Testis (tissue), 3 donors: Measurements from ENCODE around the gene CIITA. TPM values are rescaled to one million over a fixed set of nuclear protein-coding genes. Genes with fewer than 3 reads are reported as not detected.

Experiments used
- DNase-seq: peaks from one replicate; pipeline ENCODE4 v3.0.0-alpha.2; 2019
- H3K27ac ChIP-seq, 2 donors: fragments of 200-600 bp; sonication (generic); one replicate each; pipeline ENCODE4 v1.5.1; 2019
- H3K27me3 ChIP-seq: fragments of 200-600 bp; sonication (generic); one replicate; pipeline ENCODE4 v1.5.1; 2019
- H3K36me3 ChIP-seq: fragments of 200-600 bp; sonication (generic); one replicate; pipeline ENCODE4 v1.5.1; 2017; ENCODE audit warnings: low read depth; ENCODE audit errors: missing control alignments
- H3K4me1 ChIP-seq: fragments of 200-600 bp; sonication (generic); one replicate; pipeline ENCODE4 v1.5.1; 2019
- H3K4me3 ChIP-seq, 2 donors: fragments of 200-600 bp; sonication (generic); one replicate each; pipeline ENCODE4 v1.5.1; 2017 to 2019
- H3K9me3 ChIP-seq: fragments of 200-600 bp; sonication (generic); one replicate; pipeline ENCODE4 v1.5.1; 2017
- CTCF ChIP-seq, 3 experiments: fragments of 450-650 bp in 2 of 3; fragments of 200-600 bp in 1 of 3; sonication (generic) in 1 of 3; IDR thresholded peaks; one replicate each; pipeline ENCODE4 v1.5.1; 2016 to 2019; ENCODE audit warnings: antibody characterized with exemption in 3 of 3, mild to moderate bottlenecking in 2 of 3, moderate library complexity in 1 of 3
- POLR2A ChIP-seq: fragments of 450-650 bp; IDR thresholded peaks from one replicate; pipeline ENCODE4 v1.6.1; 2017; ENCODE audit warnings: antibody characterized with exemption, mild to moderate bottlenecking, moderate library complexity
- WGBS, 2 donors: methylation state at CpG; one replicate each; pipeline ENCODE4 v1.1.5; 2018; 5-methylcytosine and 5-hydroxymethylcytosine counted together
- intact Hi-C: fragments of 100-400 bp; cut with DNase I; formaldehyde crosslinking; loops from one replicate; pipeline ENCODE4 v1.15.1; 2023; ENCODE audit warnings: low total_unique reads
- polyA plus RNA-seq: library from polyadenylated mRNA; stranded (reverse); fragments of 350-450 nt; fragmentation: Illumina TruSeq; extraction: RNeasy Lipid Tissue Mini Kit (QIAGEN cat#74804); gene quantifications from one replicate; pipeline ENCODE4 v1.2.3, GENCODE V29; 2014; ENCODE audit warnings: low read depth, low replicate concordance; ENCODE audit not compliant: insufficient read depth
- total RNA-seq, 2 donors: library from RNA; depleted of rRNA; stranded (reverse); fragments of >200 nt; gene quantifications; one replicate each; pipeline ENCODE4 v1.2.3, GENCODE V29; 2016

Gene CIITA
- total and polyA plus RNA-seq, 3 donors from 2014 or later: 6.3 to 16.0 (median 9.5) TPM

GRCh38 chr16:10896165-10896564 is 19.2 kb downstream of the CIITA start:
- intact Hi-C loops: no loop called here
- H3K36me3 ChIP-seq: no peaks in the 10 kb centered on the region
- H3K4me3 ChIP-seq: no peak overlapping the region
- no peak for TF ChIP-seq POLR2A
- TF ChIP-seq CTCF (IDR thresholded peaks at IDR 0.05): no peak
- WGBS, 2 donors: 74% methylated on average over 3 of the region's 3 CpGs
- H3K27ac ChIP-seq: no peak overlapping the region
- no peaks in the 10 kb centered on the region for H3K4me1 ChIP-seq
- DNase-seq: no peak
- H3K27me3 ChIP-seq: no peaks in the 10 kb centered on the region
- no peaks in the 10 kb centered on the region for H3K9me3 ChIP-seq

GRCh38 chr16:10896723-10897122 is 19.7 kb downstream of the CIITA start:
- intact Hi-C loops: no loop called here
- no peak overlapping the region for H3K27ac ChIP-seq

GRCh38 chr16:10897134-10897533 is 20.1 kb downstream of the CIITA start:
- intact Hi-C loops: no loop called here
- Histone ChIP-seq H3K36me3 (no peaks in the 10 kb centered on the region), H3K27ac (no peak overlapping the region), H3K4me3 (no peak overlapping the region), H3K27me3 (no peaks in the 10 kb centered on the region), H3K9me3 (no peaks in the 10 kb centered on the region), H3K4me1 (no peaks in the 10 kb centered on the region)
- 76 to 80% methylated on average over 5 of the region's 5 CpGs for WGBS, 2 donors
- no peak for DNase-seq
- TF ChIP-seq CTCF (IDR thresholded peaks at IDR 0.05): no peak
- TF ChIP-seq POLR2A: no peak

More at GRCh38 chr16:10896723-10897122, 19.7 kb downstream of the CIITA start:
- no peak for TF ChIP-seq POLR2A
- no peak for TF ChIP-seq CTCF (IDR thresholded peaks at IDR 0.05)
- 93 to 98% methylated on average over 2 of the region's 2 CpGs for WGBS, 2 donors
- Histone ChIP-seq H3K36me3 (no peaks in the 10 kb centered on the region), H3K4me1 (no peaks in the 10 kb centered on the region), H3K27me3 (no peaks in the 10 kb centered on the region), H3K4me3 (no peak overlapping the region), H3K9me3 (no peaks in the 10 kb centered on the region)
- no peak for DNase-seq

- TF ChIP-seq POLR2A (no peak), CTCF (IDR thresholded peaks at IDR 0.05) (no peak)
- H3K4me1 ChIP-seq: no peaks in the 10 kb centered on the region
- H3K4me3 ChIP-seq: no peak overlapping the region
- H3K27ac ChIP-seq: no peak overlapping the region
- no peak for DNase-seq
- no peaks in the 10 kb centered on the region for H3K27me3 ChIP-seq
- intact Hi-C loops: no loop called here
- no peaks in the 10 kb centered on the region for H3K9me3 ChIP-seq
- no peaks in the 10 kb centered on the region for H3K36me3 ChIP-seq
- 93 to 100% methylated on average over 1 of the region's 1 CpG for WGBS, 2 donors
These were observed 26.0 kb downstream of the CIITA start for GRCh38 chr16:10902999-10903398.

- 75 to 84% methylated on average over 9 to 19 of the region's 19 CpGs for WGBS, 2 donors
- no peaks in the 10 kb centered on the region for H3K36me3 ChIP-seq
These were observed 29.5 kb downstream of the CIITA start for GRCh38 chr16:10906482-10906881.

More at GRCh38 chr16:10906482-10906881, 29.5 kb downstream of the CIITA start:
- Histone ChIP-seq H3K9me3 (no peaks in the 10 kb centered on the region), H3K4me1 (no peaks in the 10 kb centered on the region), H3K27ac (no peak overlapping the region), H3K4me3 (no peak overlapping the region), H3K27me3 (no peaks in the 10 kb centered on the region)
- no peak for TF ChIP-seq CTCF (IDR thresholded peaks at IDR 0.05)
- TF ChIP-seq POLR2A: no peak
- DNase-seq: no peak
- intact Hi-C loops: no loop called here
